ENCODE data around the gene PSG2. TPM values are rescaled to one million over a fixed set of nuclear protein-coding genes. Genes with fewer than 3 reads are reported as not detected.
"Not testable (repeated sequence)": the region's sequence is repeated elsewhere in the genome, so short reads cannot be mapped to it uniquely, and the experiment has no call there.

Gene PSG2
- total and polyA plus RNA-seq, 2 experiments from 2014 or later = not detected

- not testable (repeated sequence) for H3K4me2 ChIP-seq; H3K27me3 ChIP-seq; H3K9me2 ChIP-seq (replicated peaks; ENCODE audit: insufficient read depth); H3K27ac ChIP-seq; DNase-seq (ENCODE audit: low spot score); H3K36me3 ChIP-seq (replicated peaks; ENCODE audit: insufficient read depth, low read depth); H3K9me3 ChIP-seq (ENCODE audit: low read depth); H2AFZ ChIP-seq; H3K79me2 ChIP-seq; H4K20me1 ChIP-seq (ENCODE audit: insufficient read depth, poor library complexity, severe bottlenecking); H3K4me1 ChIP-seq (ENCODE audit: insufficient read depth); H3K4me3 ChIP-seq
- 51% methylated on average over 2 of the region's 2 CpGs for WGBS (ENCODE audit: low lambda C conversion rate, missing lambda C conversion rate)
These were observed 35.9 kb downstream of the PSG2 start for GRCh38 chr19:43046578-43046977.

GRCh38 chr19:43043492-43044180 lies 38.9 kb downstream of the PSG2 start:
- H3K9me2 ChIP-seq (replicated peaks; ENCODE audit: insufficient read depth); H3K79me2 ChIP-seq; H3K4me1 ChIP-seq (ENCODE audit: insufficient read depth); H4K20me1 ChIP-seq (ENCODE audit: insufficient read depth, poor library complexity, severe bottlenecking); H3K9me3 ChIP-seq (ENCODE audit: low read depth); DNase-seq (ENCODE audit: low spot score); H3K4me3 ChIP-seq; H2AFZ ChIP-seq; H3K27me3 ChIP-seq; H3K27ac ChIP-seq; H3K4me2 ChIP-seq; H3K36me3 ChIP-seq (replicated peaks; ENCODE audit: insufficient read depth, low read depth): not testable (repeated sequence)
- 57% methylated on average over 1 of the region's 1 CpG for WGBS (ENCODE audit: low lambda C conversion rate, missing lambda C conversion rate)

GRCh38 chr19:43031645-43032044 lies 50.9 kb downstream of the PSG2 start:
- DNase-seq (ENCODE audit: low spot score); H3K27me3 ChIP-seq; H3K4me2 ChIP-seq; H3K9me3 ChIP-seq (ENCODE audit: low read depth); H3K36me3 ChIP-seq (replicated peaks; ENCODE audit: insufficient read depth, low read depth); H3K27ac ChIP-seq; H3K4me3 ChIP-seq; H3K4me1 ChIP-seq (ENCODE audit: insufficient read depth); H3K79me2 ChIP-seq; H4K20me1 ChIP-seq (ENCODE audit: insufficient read depth, poor library complexity, severe bottlenecking); H3K9me2 ChIP-seq (replicated peaks; ENCODE audit: insufficient read depth); H2AFZ ChIP-seq: not testable (repeated sequence)
- 60% methylated on average over 2 of the region's 2 CpGs for WGBS (ENCODE audit: low lambda C conversion rate, missing lambda C conversion rate)

GRCh38 chr19:43028866-43029265 lies 53.6 kb downstream of the PSG2 start:
- Histone ChIP-seq H3K36me3 (replicated peaks; ENCODE audit: insufficient read depth, low read depth) (no peaks in the 10 kb centered on the region), H2AFZ (no peak overlapping the region), H3K4me1 (ENCODE audit: insufficient read depth) (no peaks in the 10 kb centered on the region), H3K4me3 (no peak overlapping the region), H3K27ac (no peak overlapping the region), H3K4me2 (no peak overlapping the region), H4K20me1 (ENCODE audit: insufficient read depth, poor library complexity, severe bottlenecking) (no peaks in the 10 kb centered on the region), H3K9me3 (ENCODE audit: low read depth) (no peaks in the 10 kb centered on the region), H3K9me2 (replicated peaks; ENCODE audit: insufficient read depth) (no peaks in the 10 kb centered on the region), H3K79me2 (no peaks in the 10 kb centered on the region), H3K27me3 (no peaks in the 10 kb centered on the region)
- TF ChIP-seq CTCF (IDR thresholded peaks at IDR 0.05; ENCODE audit: poor library complexity) (no peak), EZH2phosphoT487 (IDR thresholded peaks at IDR 0.05; ENCODE audit: low read depth, severe bottlenecking, unreplicated experiment) (no peak), EZH2 (IDR thresholded peaks at IDR 0.05; ENCODE audit: borderline replicate concordance) (no peak)
- DNase-seq (ENCODE audit: low spot score) = no peak
- 80% methylated on average over 4 of the region's 4 CpGs for WGBS (ENCODE audit: low lambda C conversion rate, missing lambda C conversion rate)

- not testable (repeated sequence) for DNase-seq (ENCODE audit: low spot score); H3K27ac ChIP-seq; H3K4me2 ChIP-seq; H3K36me3 ChIP-seq (replicated peaks; ENCODE audit: insufficient read depth, low read depth); H3K79me2 ChIP-seq; H3K4me1 ChIP-seq (ENCODE audit: insufficient read depth); H3K27me3 ChIP-seq; H3K4me3 ChIP-seq; H3K9me3 ChIP-seq (ENCODE audit: low read depth); H2AFZ ChIP-seq; H3K9me2 ChIP-seq (replicated peaks; ENCODE audit: insufficient read depth); H4K20me1 ChIP-seq (ENCODE audit: insufficient read depth, poor library complexity, severe bottlenecking)
- 50% methylated on average over 10 of the region's 10 CpGs for WGBS (ENCODE audit: low lambda C conversion rate, missing lambda C conversion rate)
These were observed 54.5 kb downstream of the PSG2 start for GRCh38 chr19:43027985-43028384.

GRCh38 chr19:43027061-43027460 lies 55.4 kb downstream of the PSG2 start:
- WGBS (ENCODE audit: low lambda C conversion rate, missing lambda C conversion rate) = 85% methylated on average over 8 of the region's 8 CpGs

GRCh38 chr19:43026369-43026768 lies 56.1 kb downstream of the PSG2 start, which contains the start of gene PSG11:
Gene PSG11, minus strand, starts transcription at chr19:43026469. Its CDS starts 97 bp downstream, at chr19:43026372.
- DNase-seq (ENCODE audit: low spot score); H3K27me3 ChIP-seq; H3K4me1 ChIP-seq (ENCODE audit: insufficient read depth); H3K4me3 ChIP-seq; H4K20me1 ChIP-seq (ENCODE audit: insufficient read depth, poor library complexity, severe bottlenecking); H3K9me3 ChIP-seq (ENCODE audit: low read depth); H2AFZ ChIP-seq; H3K79me2 ChIP-seq; H3K27ac ChIP-seq; H3K9me2 ChIP-seq (replicated peaks; ENCODE audit: insufficient read depth); H3K36me3 ChIP-seq (replicated peaks; ENCODE audit: insufficient read depth, low read depth); H3K4me2 ChIP-seq: not testable (repeated sequence)
- 65% methylated on average over 6 of the region's 6 CpGs for WGBS (ENCODE audit: low lambda C conversion rate, missing lambda C conversion rate)

More at GRCh38 chr19:43027061-43027460, 55.4 kb downstream of the PSG2 start:
- H3K4me3 ChIP-seq; DNase-seq (ENCODE audit: low spot score); H3K27me3 ChIP-seq; H3K9me3 ChIP-seq (ENCODE audit: low read depth); H3K27ac ChIP-seq; H3K79me2 ChIP-seq; H3K4me1 ChIP-seq (ENCODE audit: insufficient read depth); H4K20me1 ChIP-seq (ENCODE audit: insufficient read depth, poor library complexity, severe bottlenecking); H3K36me3 ChIP-seq (replicated peaks; ENCODE audit: insufficient read depth, low read depth); H3K4me2 ChIP-seq; H3K9me2 ChIP-seq (replicated peaks; ENCODE audit: insufficient read depth); H2AFZ ChIP-seq: not testable (repeated sequence)

GRCh38 chr19:43022098-43022497 lies 60.4 kb downstream of the PSG2 start:
- H3K4me2 ChIP-seq = not testable (repeated sequence)

More at GRCh38 chr19:43022098-43022497, 60.4 kb downstream of the PSG2 start:
- not testable (repeated sequence) for DNase-seq (ENCODE audit: low spot score); H3K27me3 ChIP-seq; H3K79me2 ChIP-seq; H2AFZ ChIP-seq; H3K9me2 ChIP-seq (replicated peaks; ENCODE audit: insufficient read depth); H3K4me3 ChIP-seq; H3K27ac ChIP-seq; H3K36me3 ChIP-seq (replicated peaks; ENCODE audit: insufficient read depth, low read depth); H3K9me3 ChIP-seq (ENCODE audit: low read depth); H4K20me1 ChIP-seq (ENCODE audit: insufficient read depth, poor library complexity, severe bottlenecking); H3K4me1 ChIP-seq (ENCODE audit: insufficient read depth)
- 61% methylated on average over 4 of the region's 4 CpGs for WGBS (ENCODE audit: low lambda C conversion rate, missing lambda C conversion rate)

Measured in hepatocyte (in vitro differentiated cells).